Muscle layer of duodenum (tissue), 2 donors: ENCODE results near the gene PTPN3.

Source experiments
- H3K27ac ChIP-seq: one replicate; pipeline ENCODE4 v1.7.0; 2013; ENCODE audit warnings: mild to moderate bottlenecking, low read length
- H3K27me3 ChIP-seq: one replicate; pipeline ENCODE4 v1.7.0; 2013; ENCODE audit warnings: low read depth, mild to moderate bottlenecking, control low read depth, low read length
- H3K36me3 ChIP-seq, 2 donors: one replicate each; pipeline ENCODE4 v1.7.0; 2013; ENCODE audit warnings: low read length in 2 of 2, control low read depth in 1 of 2, mild to moderate bottlenecking in 1 of 2; ENCODE audit not compliant: insufficient read depth in 2 of 2, control insufficient read depth in 1 of 2
- H3K4me1 ChIP-seq, 2 donors: one replicate each; pipeline ENCODE4 v1.7.0; 2013; ENCODE audit warnings: low read length in 2 of 2, mild to moderate bottlenecking in 2 of 2, control low read depth in 1 of 2, moderate library complexity in 1 of 2; ENCODE audit not compliant: insufficient read depth in 2 of 2, control insufficient read depth in 1 of 2
- H3K4me3 ChIP-seq, 2 donors: one replicate each; pipeline ENCODE4 v1.7.0; 2013; ENCODE audit warnings: low read length in 2 of 2, low read depth in 1 of 2, mild to moderate bottlenecking in 1 of 2
- H3K9me3 ChIP-seq, 2 donors: one replicate each; pipeline ENCODE4 v1.7.0; 2013; ENCODE audit warnings: low read length in 2 of 2, control low read depth in 1 of 2, mild to moderate bottlenecking in 1 of 2; ENCODE audit not compliant: control insufficient read depth in 1 of 2
- donor health status: healthy.

Gene PTPN3

GRCh38 chr9:109433476-109433875, 64.6 kb downstream of the PTPN3 start:
- Histone ChIP-seq H3K4me3 (no peak overlapping the region), H3K27me3 (no peaks in the 10 kb centered on the region), H3K27ac (no peak overlapping the region), H3K4me1 (no peaks in the 10 kb centered on the region), H3K36me3 (no peaks in the 10 kb centered on the region), H3K9me3 (no peaks in the 10 kb centered on the region)

- Histone ChIP-seq H3K4me1 (no peaks in the 10 kb centered on the region), H3K4me3 (no peak overlapping the region), H3K9me3 (no peaks in the 10 kb centered on the region), H3K27ac (no peak overlapping the region), H3K36me3 (no peaks in the 10 kb centered on the region), H3K27me3 (no peaks in the 10 kb centered on the region)
Measured at GRCh38 chr9:109430231-109430630, 67.9 kb downstream of the PTPN3 start.

- no peaks in the 10 kb centered on the region for H3K4me1 ChIP-seq
- no peaks in the 10 kb centered on the region for H3K27me3 ChIP-seq
- no peak overlapping the region for H3K4me3 ChIP-seq
- no peak overlapping the region for H3K27ac ChIP-seq
- H3K9me3 ChIP-seq: no peaks in the 10 kb centered on the region
- no peaks in the 10 kb centered on the region for H3K36me3 ChIP-seq
Measured at GRCh38 chr9:109428854-109429253, 69.3 kb downstream of the PTPN3 start.

GRCh38 chr9:109427886-109428285, 70.2 kb downstream of the PTPN3 start:
- H3K4me3 ChIP-seq: no peak overlapping the region
- no peaks in the 10 kb centered on the region for H3K4me1 ChIP-seq
- no peaks in the 10 kb centered on the region for H3K27me3 ChIP-seq
- no peaks in the 10 kb centered on the region for H3K36me3 ChIP-seq
- H3K27ac ChIP-seq: no peak overlapping the region
- no peaks in the 10 kb centered on the region for H3K9me3 ChIP-seq

GRCh38 chr9:109426626-109427402, 71.3 kb downstream of the PTPN3 start:
- no peaks in the 10 kb centered on the region for H3K4me1 ChIP-seq
- no peak overlapping the region for H3K27ac ChIP-seq
- no peaks in the 10 kb centered on the region for H3K27me3 ChIP-seq
- H3K36me3 ChIP-seq: no peaks in the 10 kb centered on the region
- no peaks in the 10 kb centered on the region for H3K9me3 ChIP-seq
- H3K4me3 ChIP-seq: no peak overlapping the region

- Histone ChIP-seq H3K4me1 (no peaks in the 10 kb centered on the region), H3K27me3 (no peaks in the 10 kb centered on the region), H3K4me3 (no peak overlapping the region), H3K36me3 (no peaks in the 10 kb centered on the region), H3K27ac (no peak overlapping the region), H3K9me3 (no peaks in the 10 kb centered on the region)
Measured at GRCh38 chr9:109424618-109425017, 73.5 kb downstream of the PTPN3 start.

GRCh38 chr9:109423877-109424276, 74.2 kb downstream of the PTPN3 start:
- no peaks in the 10 kb centered on the region for H3K9me3 ChIP-seq
- no peaks in the 10 kb centered on the region for H3K4me1 ChIP-seq
- H3K27me3 ChIP-seq: no peaks in the 10 kb centered on the region
- no peak overlapping the region for H3K4me3 ChIP-seq
- H3K36me3 ChIP-seq: no peaks in the 10 kb centered on the region
- H3K27ac ChIP-seq: no peak overlapping the region

- H3K9me3 ChIP-seq: no peaks in the 10 kb centered on the region
- no peak overlapping the region for H3K27ac ChIP-seq
- H3K4me3 ChIP-seq: no peak overlapping the region
- no peaks in the 10 kb centered on the region for H3K36me3 ChIP-seq
- H3K27me3 ChIP-seq: no peaks in the 10 kb centered on the region
- no peaks in the 10 kb centered on the region for H3K4me1 ChIP-seq
Measured at GRCh38 chr9:109422641-109423040, 75.5 kb downstream of the PTPN3 start.

- Histone ChIP-seq H3K4me1 (no peaks in the 10 kb centered on the region), H3K9me3 (no peaks in the 10 kb centered on the region), H3K4me3 (no peak overlapping the region), H3K36me3 (no peaks in the 10 kb centered on the region), H3K27me3 (no peaks in the 10 kb centered on the region), H3K27ac (no peak overlapping the region)
Measured at GRCh38 chr9:109421026-109421970, 76.8 kb downstream of the PTPN3 start.

- no peak overlapping the region for H3K4me3 ChIP-seq
- no peaks in the 10 kb centered on the region for H3K36me3 ChIP-seq
- no peaks in the 10 kb centered on the region for H3K9me3 ChIP-seq
- no peak overlapping the region for H3K27ac ChIP-seq
- no peaks in the 10 kb centered on the region for H3K27me3 ChIP-seq
- no peaks in the 10 kb centered on the region for H3K4me1 ChIP-seq
Measured at GRCh38 chr9:109419531-109419930, 78.6 kb downstream of the PTPN3 start.

GRCh38 chr9:109418827-109419226, 79.3 kb downstream of the PTPN3 start:
- Histone ChIP-seq H3K4me3 (no peak overlapping the region), H3K27ac (no peak overlapping the region), H3K36me3 (peaks cover 0 to 3% of the 10 kb centered on the region in 2 donors), H3K27me3 (no peaks in the 10 kb centered on the region), H3K9me3 (no peaks in the 10 kb centered on the region), H3K4me1 (no peaks in the 10 kb centered on the region)
